Mucosa of rectum (tissue), 2 donors: ENCODE measurements around the gene TAF11L3.
"Not testable (repeated sequence)": the region's sequence is repeated elsewhere in the genome, so short reads cannot be mapped to it uniquely, and the experiment has no call there.

Experiments used
- H3K27ac ChIP-seq, 2 donors: one replicate each; pipeline ENCODE4 v1.7.0; 2013; ENCODE audit warnings: inconsistent platforms in 2 of 2, low read depth in 2 of 2, low read length in 2 of 2
- H3K27me3 ChIP-seq, 2 donors: one replicate each; pipeline ENCODE4 v1.7.0; 2013; ENCODE audit warnings: low read length in 2 of 2; ENCODE audit not compliant: control insufficient read depth in 2 of 2, insufficient read depth in 2 of 2
- H3K36me3 ChIP-seq, 2 donors: one replicate each; pipeline ENCODE4 v1.7.0; 2013; ENCODE audit warnings: low read length in 2 of 2; ENCODE audit not compliant: control insufficient read depth in 2 of 2, insufficient read depth in 2 of 2
- H3K4me1 ChIP-seq, 2 donors: one replicate each; pipeline ENCODE4 v1.7.0; 2013; ENCODE audit warnings: low read length in 2 of 2, mild to moderate bottlenecking in 1 of 2; ENCODE audit not compliant: control insufficient read depth in 2 of 2, insufficient read depth in 2 of 2
- H3K4me3 ChIP-seq, 2 donors: one replicate each; pipeline ENCODE4 v1.7.0; 2013; ENCODE audit warnings: low read length in 2 of 2
- H3K9ac ChIP-seq, 2 donors: one replicate each; pipeline ENCODE4 v1.7.0; 2013; ENCODE audit warnings: low read length in 2 of 2, low read depth in 1 of 2, mild to moderate bottlenecking in 1 of 2
- H3K9me3 ChIP-seq, 2 donors: one replicate each; pipeline ENCODE4 v1.7.0; 2013; ENCODE audit warnings: low read length in 2 of 2; ENCODE audit not compliant: control insufficient read depth in 2 of 2
- donor health status: healthy.
- donor health status: Normal muscosa, but diverticular disease.

TAF11L3 gene

DNA sequence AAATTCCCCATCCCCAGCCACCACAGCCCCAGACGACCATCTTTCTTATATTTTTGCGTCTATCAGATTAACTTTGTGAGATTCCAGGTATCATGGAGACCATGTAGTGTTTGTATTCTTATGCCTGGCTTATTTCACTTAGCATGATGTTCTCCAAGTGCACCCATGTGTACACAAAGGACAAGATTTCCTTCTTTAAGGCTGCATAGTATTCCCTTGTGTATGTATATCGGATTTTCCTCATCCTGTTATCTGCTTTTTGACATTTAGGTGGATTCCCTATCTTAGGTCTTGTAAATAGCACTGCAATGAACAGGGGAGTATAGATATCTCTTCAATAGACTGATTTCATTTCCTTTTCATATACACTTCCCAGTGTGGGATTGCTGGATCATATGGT lies 25.4 kb upstream of the TAF11L3 start:
- Histone ChIP-seq H3K36me3 (no peaks in the 10 kb centered on the region), H3K9ac (no peak overlapping the region), H3K4me1 (no peaks in the 10 kb centered on the region), H3K4me3 (no peak overlapping the region), H3K9me3 (no peaks in the 10 kb centered on the region), H3K27ac (no peak overlapping the region), H3K27me3 (no peaks in the 10 kb centered on the region)

DNA sequence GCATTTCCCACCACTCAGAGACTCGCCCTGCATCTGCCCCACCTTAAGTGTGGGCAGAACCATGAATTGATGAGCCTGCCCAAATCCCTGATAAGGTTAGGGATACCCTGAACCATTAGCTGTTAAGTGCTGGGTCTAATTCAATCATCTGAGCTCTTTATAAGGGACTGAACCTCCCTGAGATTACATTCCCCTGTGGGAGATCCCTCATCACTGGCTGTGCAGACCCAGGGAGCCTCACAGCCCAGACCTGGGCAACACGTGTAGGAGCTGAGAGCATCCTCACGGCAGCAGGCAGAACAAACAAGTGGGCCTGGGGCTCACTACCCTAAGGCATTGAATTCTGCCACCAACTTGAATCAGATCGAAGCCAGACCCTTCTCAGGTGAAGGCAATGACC lies 20.7 kb upstream of the TAF11L3 start:
- no peak overlapping the region for H3K4me3 ChIP-seq
- no peaks in the 10 kb centered on the region for H3K27me3 ChIP-seq
- H3K36me3 ChIP-seq: no peaks in the 10 kb centered on the region
- no peak overlapping the region for H3K9ac ChIP-seq
- no peak overlapping the region for H3K27ac ChIP-seq
- H3K4me1 ChIP-seq: no peaks in the 10 kb centered on the region
- H3K9me3 ChIP-seq: no peaks in the 10 kb centered on the region

DNA sequence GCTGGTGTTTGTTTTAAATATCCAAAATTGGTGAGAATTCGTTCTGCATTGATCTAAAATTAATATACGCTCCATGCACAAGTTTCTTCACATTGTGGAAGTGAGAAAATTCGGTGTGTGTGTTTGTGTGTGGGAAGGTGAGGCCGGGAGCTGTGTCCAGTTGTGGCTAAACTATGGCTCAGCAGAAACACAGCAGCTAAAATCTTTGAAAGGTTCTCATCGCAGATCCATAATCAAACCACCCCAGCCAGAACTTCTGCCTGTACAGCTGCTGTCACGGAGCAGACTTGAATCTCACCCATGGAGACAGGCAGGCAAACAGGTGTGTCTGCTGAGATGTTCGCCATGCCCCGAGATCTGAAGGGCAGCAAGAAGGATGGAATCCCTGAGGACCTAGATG lies 20.2 kb upstream of the TAF11L3 start, which contains the start of gene TAF11L2:
TAF11L2 (plus strand) TSS at position 301 of the 400 bp plus-strand sequence.
- H3K27ac ChIP-seq, H3K4me3 ChIP-seq, H3K27me3 ChIP-seq, H3K9me3 ChIP-seq, H3K4me1 ChIP-seq, H3K36me3 ChIP-seq, H3K9ac ChIP-seq: not testable (repeated sequence)

DNA sequence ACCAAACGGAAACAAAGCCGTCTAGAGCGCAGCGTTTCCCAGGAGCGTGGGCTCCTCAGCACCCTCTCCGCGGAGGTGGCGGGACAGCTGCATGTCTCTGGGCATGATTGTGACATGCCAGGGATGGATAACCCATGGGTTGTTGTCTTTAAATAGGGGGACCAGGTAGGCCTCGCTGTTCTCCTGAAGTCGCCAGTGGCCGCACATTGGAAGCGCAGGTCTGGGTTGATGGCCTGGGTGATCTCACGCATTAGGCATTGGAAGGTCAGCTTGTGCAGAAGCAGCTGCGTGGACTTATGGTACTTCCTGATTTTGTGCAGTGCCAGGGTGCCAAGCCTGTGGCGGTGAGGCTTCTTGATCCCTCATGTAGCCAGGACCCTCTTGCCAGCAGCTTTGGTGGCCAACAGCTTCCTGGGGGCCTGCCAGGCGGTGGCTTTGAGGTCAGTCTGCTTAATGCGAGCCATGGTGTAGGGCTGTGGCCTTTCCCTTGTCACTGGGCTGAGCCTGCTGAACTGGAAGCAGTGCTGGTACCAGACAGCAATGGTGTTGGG lies 6.3 kb upstream of the TAF11L3 start:
- no peaks in the 10 kb centered on the region for H3K27me3 ChIP-seq

DNA sequence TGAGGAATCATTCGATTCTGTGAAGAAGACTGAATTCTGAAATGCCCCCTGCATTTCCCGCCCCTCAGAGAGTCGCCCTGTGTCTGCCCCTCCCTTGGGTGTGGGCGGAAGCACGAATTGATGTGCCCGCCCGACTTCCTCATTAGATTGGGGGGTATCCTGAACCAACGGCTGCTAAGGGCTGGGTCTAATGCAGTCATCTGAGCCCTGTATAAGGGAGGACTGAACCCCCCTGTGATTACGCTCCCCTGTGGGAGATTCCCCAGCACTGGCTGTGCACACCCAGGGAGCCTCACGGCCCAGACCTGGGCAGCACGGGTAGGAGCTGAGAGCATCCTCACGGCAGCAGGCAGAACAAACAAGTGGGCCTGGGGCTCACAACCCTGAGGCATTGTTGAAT lies 641 bp upstream of the TAF11L3 start:
- not testable (repeated sequence) for H3K4me3 ChIP-seq, H3K36me3 ChIP-seq, H3K9me3 ChIP-seq, H3K27me3 ChIP-seq, H3K9ac ChIP-seq, H3K27ac ChIP-seq, H3K4me1 ChIP-seq

More for the DNA sequence above, 6.3 kb upstream of the TAF11L3 start:
- Histone ChIP-seq H3K4me3 (no peak overlapping the region), H3K36me3 (no peaks in the 10 kb centered on the region), H3K9ac (no peak overlapping the region), H3K4me1 (no peaks in the 10 kb centered on the region), H3K9me3 (no peaks in the 10 kb centered on the region), H3K27ac (no peak overlapping the region)

DNA sequence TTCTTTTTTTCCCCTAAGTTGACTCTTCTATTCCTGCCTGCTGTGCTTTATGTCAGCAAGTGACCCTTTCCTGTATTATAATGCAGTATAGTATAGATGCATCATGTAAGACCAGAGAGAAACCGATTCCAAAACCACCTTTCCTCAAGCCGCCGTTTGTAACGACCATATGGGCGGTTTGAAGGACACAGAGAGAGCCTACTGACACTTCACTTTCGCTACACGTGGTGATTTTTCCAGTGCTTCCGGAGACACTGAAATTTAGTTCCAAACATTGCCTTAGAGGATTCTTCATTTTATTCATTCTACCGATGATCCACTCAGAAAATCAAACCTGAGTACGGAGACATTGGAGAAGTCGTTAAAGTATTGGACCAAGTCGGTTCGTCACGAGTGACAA lies 1.3 kb downstream of the TAF11L3 start:
- not testable (repeated sequence) for H3K9me3 ChIP-seq, H3K4me1 ChIP-seq, H3K36me3 ChIP-seq, H3K9ac ChIP-seq, H3K27me3 ChIP-seq, H3K4me3 ChIP-seq, H3K27ac ChIP-seq

DNA sequence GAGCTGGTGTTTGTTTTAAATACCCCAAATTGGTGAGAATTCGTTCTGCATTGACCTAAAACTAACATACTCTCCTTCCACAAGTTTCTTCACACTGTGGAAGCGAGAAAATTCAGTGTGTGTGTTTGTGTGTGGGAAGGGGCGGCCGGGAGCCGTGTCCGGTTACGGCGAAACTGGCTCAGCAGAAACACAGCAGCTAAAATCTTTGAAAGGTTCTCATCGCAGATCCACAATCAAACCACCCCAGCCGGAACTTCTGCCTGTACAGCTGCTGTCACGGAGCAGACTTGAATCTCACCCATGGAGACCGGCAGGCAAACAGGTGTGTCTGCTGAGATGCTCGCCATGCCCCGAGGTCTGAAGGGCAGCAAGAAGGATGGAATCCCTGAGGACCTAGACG lies 3.3 kb downstream of the TAF11L3 start, which contains the start of gene TAF11L4:
TAF11L4 (plus strand) TSS at position 301 of the 400 bp plus-strand sequence.
- not testable (repeated sequence) for H3K27me3 ChIP-seq, H3K4me1 ChIP-seq, H3K27ac ChIP-seq, H3K36me3 ChIP-seq, H3K9me3 ChIP-seq, H3K9ac ChIP-seq, H3K4me3 ChIP-seq

DNA sequence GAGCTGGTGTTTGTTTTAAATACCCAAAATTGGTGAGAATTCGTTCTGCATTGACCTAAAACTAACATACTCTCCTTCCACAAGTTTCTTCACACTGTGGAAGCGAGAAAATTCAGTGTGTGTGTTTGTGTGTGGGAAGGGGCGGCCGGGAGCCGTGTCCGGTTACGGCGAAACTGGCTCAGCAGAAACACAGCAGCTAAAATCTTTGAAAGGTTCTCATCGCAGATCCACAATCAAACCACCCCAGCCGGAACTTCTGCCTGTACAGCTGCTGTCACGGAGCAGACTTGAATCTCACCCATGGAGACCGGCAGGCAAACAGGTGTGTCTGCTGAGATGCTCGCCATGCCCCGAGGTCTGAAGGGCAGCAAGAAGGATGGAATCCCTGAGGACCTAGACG lies 6.8 kb downstream of the TAF11L3 start, which contains the start of gene TAF11L5:
TAF11L5 (plus strand) TSS at position 301 of the 400 bp plus-strand sequence.
- H3K4me3 ChIP-seq, H3K36me3 ChIP-seq, H3K4me1 ChIP-seq, H3K27ac ChIP-seq, H3K27me3 ChIP-seq, H3K9me3 ChIP-seq, H3K9ac ChIP-seq: not testable (repeated sequence)

DNA sequence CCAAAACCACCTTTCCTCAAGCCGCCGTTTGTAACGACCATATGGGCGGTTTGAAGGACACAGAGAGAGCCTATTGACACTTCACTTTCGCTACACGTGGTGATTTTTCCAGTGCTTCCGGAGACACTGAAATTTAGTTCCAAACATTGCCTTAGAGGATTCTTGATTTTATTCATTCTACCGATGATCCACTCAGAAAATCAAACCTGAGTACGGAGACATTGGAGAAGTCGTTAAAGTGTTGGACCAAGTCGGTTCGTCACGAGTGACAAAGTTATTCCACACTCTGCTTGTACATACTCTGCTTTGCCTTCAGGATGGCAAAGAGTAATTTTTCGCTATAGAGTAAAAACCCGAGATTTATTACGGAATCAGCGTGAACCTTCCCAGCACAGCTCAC lies 8.3 kb downstream of the TAF11L3 start:
- not testable (repeated sequence) for H3K9me3 ChIP-seq, H3K27ac ChIP-seq, H3K4me3 ChIP-seq, H3K27me3 ChIP-seq, H3K4me1 ChIP-seq, H3K9ac ChIP-seq, H3K36me3 ChIP-seq

DNA sequence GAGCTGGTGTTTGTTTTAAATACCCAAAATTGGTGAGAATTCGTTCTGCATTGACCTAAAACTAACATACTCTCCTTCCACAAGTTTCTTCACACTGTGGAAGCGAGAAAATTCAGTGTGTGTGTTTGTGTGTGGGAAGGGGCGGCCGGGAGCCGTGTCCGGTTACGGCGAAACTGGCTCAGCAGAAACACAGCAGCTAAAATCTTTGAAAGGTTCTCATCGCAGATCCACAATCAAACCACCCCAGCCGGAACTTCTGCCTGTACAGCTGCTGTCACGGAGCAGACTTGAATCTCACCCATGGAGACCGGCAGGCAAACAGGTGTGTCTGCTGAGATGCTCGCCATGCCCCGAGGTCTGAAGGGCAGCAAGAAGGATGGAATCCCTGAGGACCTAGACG lies 10.2 kb downstream of the TAF11L3 start, which contains the start of gene TAF11L6:
TAF11L6 (plus strand) TSS at position 301 of the 400 bp plus-strand sequence.
- H3K9ac ChIP-seq: not testable (repeated sequence)

More for the DNA sequence above, 10.2 kb downstream of the TAF11L3 start, which contains the start of gene TAF11L6:
- H3K9me3 ChIP-seq, H3K27ac ChIP-seq, H3K36me3 ChIP-seq, H3K4me3 ChIP-seq, H3K27me3 ChIP-seq, H3K4me1 ChIP-seq: not testable (repeated sequence)
